Muscle layer of duodenum (tissue), 2 donors: Measurements from ENCODE around the gene ECT2L.

Experiments used
- H3K27ac ChIP-seq: one replicate; pipeline ENCODE4 v1.7.0; 2013; ENCODE audit warnings: mild to moderate bottlenecking, low read length
- H3K27me3 ChIP-seq: one replicate; pipeline ENCODE4 v1.7.0; 2013; ENCODE audit warnings: low read depth, mild to moderate bottlenecking, control low read depth, low read length
- H3K36me3 ChIP-seq, 2 donors: one replicate each; pipeline ENCODE4 v1.7.0; 2013; ENCODE audit warnings: low read length in 2 of 2, control low read depth in 1 of 2, mild to moderate bottlenecking in 1 of 2; ENCODE audit not compliant: insufficient read depth in 2 of 2, control insufficient read depth in 1 of 2
- H3K4me1 ChIP-seq, 2 donors: one replicate each; pipeline ENCODE4 v1.7.0; 2013; ENCODE audit warnings: low read length in 2 of 2, mild to moderate bottlenecking in 2 of 2, control low read depth in 1 of 2, moderate library complexity in 1 of 2; ENCODE audit not compliant: insufficient read depth in 2 of 2, control insufficient read depth in 1 of 2
- H3K4me3 ChIP-seq, 2 donors: one replicate each; pipeline ENCODE4 v1.7.0; 2013; ENCODE audit warnings: low read length in 2 of 2, low read depth in 1 of 2, mild to moderate bottlenecking in 1 of 2
- H3K9me3 ChIP-seq, 2 donors: one replicate each; pipeline ENCODE4 v1.7.0; 2013; ENCODE audit warnings: low read length in 2 of 2, control low read depth in 1 of 2, mild to moderate bottlenecking in 1 of 2; ENCODE audit not compliant: control insufficient read depth in 1 of 2
- donor health status: healthy.

The ECT2L gene

GRCh38 chr6:138795809-138796603, at the start of gene ECT2L:
ECT2L (plus strand) TSS chr6:138796087; CDS start chr6:138813275, 17,188 bp downstream.
- no peaks in the 10 kb centered on the region for H3K4me1 ChIP-seq
- H3K27me3 ChIP-seq = no peaks in the 10 kb centered on the region
- peak within 1 kb of the TSS; percentile 60 to 63 for H3K4me3 ChIP-seq
- H3K9me3 ChIP-seq = no peaks in the 10 kb centered on the region
- peak within 1 kb of the TSS; percentile 73 for H3K27ac ChIP-seq
- H3K36me3 ChIP-seq = peaks cover 8 to 16% of the 10 kb centered on the region in 2 donors

- Histone ChIP-seq H3K9me3 (no peaks in the 10 kb centered on the region), H3K36me3 (no peaks in the 10 kb centered on the region), H3K27me3 (no peaks in the 10 kb centered on the region), H3K27ac (no peak overlapping the region), H3K4me3 (no peak overlapping the region), H3K4me1 (no peaks in the 10 kb centered on the region)
Measured at GRCh38 chr6:138752017-138752416, 43.9 kb upstream of the ECT2L start.

GRCh38 chr6:138757136-138757535, 38.8 kb upstream of the ECT2L start:
- no peak overlapping the region for H3K4me3 ChIP-seq
- no peak overlapping the region for H3K27ac ChIP-seq
- no peaks in the 10 kb centered on the region for H3K4me1 ChIP-seq
- no peaks in the 10 kb centered on the region for H3K27me3 ChIP-seq
- H3K9me3 ChIP-seq = no peaks in the 10 kb centered on the region
- no peaks in the 10 kb centered on the region for H3K36me3 ChIP-seq

- no peaks in the 10 kb centered on the region for H3K27me3 ChIP-seq
- H3K27ac ChIP-seq = no peak overlapping the region
- no peak overlapping the region for H3K4me3 ChIP-seq
- H3K9me3 ChIP-seq = no peaks in the 10 kb centered on the region
- H3K4me1 ChIP-seq = no peaks in the 10 kb centered on the region
- H3K36me3 ChIP-seq = no peaks in the 10 kb centered on the region
Measured at GRCh38 chr6:138765896-138766655, 29.8 kb upstream of the ECT2L start.

- H3K27me3 ChIP-seq = no peaks in the 10 kb centered on the region
- peaks cover 0 to 6% of the 10 kb centered on the region in 2 donors for H3K4me1 ChIP-seq
- peaks cover 0 to 4% of the 10 kb centered on the region in 2 donors for H3K36me3 ChIP-seq
- no peak overlapping the region for H3K4me3 ChIP-seq
- no peaks in the 10 kb centered on the region for H3K9me3 ChIP-seq
- no peak overlapping the region for H3K27ac ChIP-seq
Measured at GRCh38 chr6:138769102-138769676, 26.7 kb upstream of the ECT2L start.

- no peaks in the 10 kb centered on the region for H3K27me3 ChIP-seq
- peaks cover 7 to 8% of the 10 kb centered on the region in 2 donors for H3K36me3 ChIP-seq
- H3K27ac ChIP-seq = peak overlapping the region; percentile 95
- H3K4me1 ChIP-seq = peaks cover 0 to 21% of the 10 kb centered on the region in 2 donors
- no peaks in the 10 kb centered on the region for H3K9me3 ChIP-seq
- peak overlapping the region; percentile 83 to 98 for H3K4me3 ChIP-seq
Measured at GRCh38 chr6:138772596-138773176, 23.2 kb upstream of the ECT2L start.

GRCh38 chr6:138773177-138774091, 22.5 kb upstream of the ECT2L start, which contains the start of gene CCDC28A:
CCDC28A (plus strand) TSS chr6:138773769; CDS start chr6:138776121, 2,352 bp downstream.
- H3K4me3 ChIP-seq = peak within 1 kb of the TSS; percentile 83 to 98
- peak within 1 kb of the TSS; percentile 95 for H3K27ac ChIP-seq
- no peaks in the 10 kb centered on the region for H3K27me3 ChIP-seq
- peaks cover 0 to 21% of the 10 kb centered on the region in 2 donors for H3K4me1 ChIP-seq
- no peaks in the 10 kb centered on the region for H3K9me3 ChIP-seq
- H3K36me3 ChIP-seq = peaks cover 7 to 15% of the 10 kb centered on the region in 2 donors

- Histone ChIP-seq H3K4me1 (peaks cover 0 to 21% of the 10 kb centered on the region in 2 donors), H3K4me3 (peak overlapping the region; percentile 83 to 98), H3K27me3 (no peaks in the 10 kb centered on the region), H3K27ac (peak overlapping the region; percentile 95), H3K36me3 (peaks cover 7 to 16% of the 10 kb centered on the region in 2 donors), H3K9me3 (no peaks in the 10 kb centered on the region)
Measured at GRCh38 chr6:138774370-138774769, 21.5 kb upstream of the ECT2L start.

GRCh38 chr6:138776659-138777058, 19.2 kb upstream of the ECT2L start:
- Histone ChIP-seq H3K27ac (no peak overlapping the region), H3K4me3 (no peak overlapping the region), H3K27me3 (no peaks in the 10 kb centered on the region), H3K36me3 (peaks cover 7 to 34% of the 10 kb centered on the region in 2 donors), H3K4me1 (peaks cover 0 to 21% of the 10 kb centered on the region in 2 donors), H3K9me3 (no peaks in the 10 kb centered on the region)

- Histone ChIP-seq H3K9me3 (no peaks in the 10 kb centered on the region), H3K4me1 (peaks cover 0 to 15% of the 10 kb centered on the region in 2 donors), H3K36me3 (peaks cover 10 to 44% of the 10 kb centered on the region in 2 donors), H3K4me3 (no peak overlapping the region), H3K27me3 (no peaks in the 10 kb centered on the region), H3K27ac (no peak overlapping the region)
Measured at GRCh38 chr6:138778331-138778730, 17.6 kb upstream of the ECT2L start.
